Body of pancreas (tissue), 4 donors: ENCODE results near the gene RASA3.

ENCODE experiments used
- CTCF ChIP-seq, 7 experiments: fragments of 450-650 bp in 4 of 7; fragments of 200-600 bp in 3 of 7; sonication (generic) in 3 of 7; IDR thresholded peaks; one replicate each; pipeline ENCODE4 v1.5.1; 2016 to 2019; ENCODE audit warnings: antibody characterized with exemption in 7 of 7
- POLR2A ChIP-seq, 3 donors: fragments of 450-650 bp; IDR thresholded peaks; one replicate each; pipeline ENCODE4 v1.6.1; 2016; ENCODE audit warnings: antibody characterized with exemption in 3 of 3, mild to moderate bottlenecking in 2 of 3

DNA sequence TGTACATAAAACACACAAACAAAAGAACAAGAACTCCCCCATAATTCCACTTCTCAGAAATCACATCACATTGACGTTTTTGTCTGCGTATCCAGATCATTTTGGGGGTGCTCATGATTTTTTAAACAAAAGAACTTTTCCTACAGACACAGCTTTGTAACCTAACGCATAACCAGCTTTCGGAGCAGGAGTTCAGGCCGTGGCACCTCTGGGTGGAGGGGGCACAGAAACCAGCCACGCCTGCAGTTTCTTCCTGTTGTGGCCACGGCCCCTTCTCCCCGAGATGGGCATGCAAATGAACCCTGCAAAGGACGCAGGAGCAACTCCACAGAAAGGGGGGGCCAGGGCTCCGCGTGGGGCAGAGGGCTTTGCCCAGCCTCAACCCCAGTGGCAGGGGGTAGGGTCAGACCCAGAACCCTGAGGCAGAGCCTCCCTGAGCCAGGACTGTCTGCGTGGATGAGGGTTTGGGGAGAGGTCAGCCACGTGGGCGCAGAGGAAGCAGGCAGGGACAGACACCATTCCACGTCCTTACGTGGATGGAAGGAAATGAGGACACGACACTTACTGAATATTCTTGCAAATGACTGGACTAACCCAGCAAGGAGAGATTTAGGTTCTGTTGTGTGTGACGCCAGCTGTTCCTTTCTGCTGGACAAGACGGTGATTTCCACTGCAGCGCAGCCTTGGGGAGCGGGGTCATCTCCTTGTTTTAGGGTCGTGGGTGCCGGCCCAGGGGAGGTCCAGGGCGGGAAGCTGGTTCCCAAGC is 64.4 kb downstream of the RASA3 start:
- TF ChIP-seq CTCF (IDR thresholded peaks at IDR 0.05) (no peak), POLR2A (IDR thresholded peaks at IDR 0.05) (no peak)
